ENCODE results near the gene AGFG2.

GRCh38 chr7:100543586-100543985, 4.6 kb downstream of the AGFG2 start:
- no peak for TF ChIP-seq CTCF (IDR thresholded peaks at IDR 0.05)
- no peak for TF ChIP-seq POLR2A (IDR thresholded peaks at IDR 0.05)

All from adrenal gland (tissue), 5 donors.